Endothelial cell of umbilical vein (primary cell): ENCODE results near the gene SFPQ. TPM values are rescaled to one million over a fixed set of nuclear protein-coding genes. Genes with fewer than 3 reads are reported as not detected.

Experiments
- BruUV-seq: library from RNA; stranded (reverse); fragments of 400-500 nt; replicated peaks from 2 replicates; lab custom pipeline; 2021; lab: Mats Ljungman, UMichigan
- CTCF ChIA-PET: fragments of 300-600, 350-600 bp; sonication (Branson Sonifier 250); formaldehyde crosslinking; loops from one replicate; lab custom pipeline; 2021; ENCODE audit warnings: antibody characterized with exemption, inconsistent platforms; lab: Charles Lee
- POLR2A ChIA-PET: fragments of 300-600, 350-600 bp; sonication (Branson Sonifier 250); formaldehyde crosslinking; loops from one replicate; lab custom pipeline; 2021; ENCODE audit warnings: antibody characterized with exemption, inconsistent platforms; lab: Charles Lee
- DNase-seq: peaks from one replicate; pipeline ENCODE4 v3.0.0-alpha.2; 2011; ENCODE audit warnings: low read depth, low spot score
- FAIRE-seq: peaks from 2 replicates; lab custom pipeline; 2011; peaks lifted over from hg19 to GRCh38; lab: Jason Lieb, UNC
- H2AFZ ChIP-seq: 2 replicates; pipeline ENCODE4 v1.6.0; 2012; ENCODE audit warnings: low read depth, low read length, control low read depth, inconsistent platforms
- H3K27ac ChIP-seq: 2 replicates; pipeline ENCODE4 v1.5.1; 2011; ENCODE audit warnings: low read depth, mild to moderate bottlenecking, control low read depth, low read length, moderate library complexity; ENCODE audit not compliant: insufficient read depth
- H3K27me3 ChIP-seq, 2 experiments: 2 replicates each; pipeline versions ENCODE4 v1.6.0 to v1.6.1; 2011; ENCODE audit warnings: low read length in 2 of 2, mixed read lengths in 1 of 2; ENCODE audit not compliant: control insufficient read depth in 2 of 2, insufficient read depth in 2 of 2
- H3K36me3 ChIP-seq, 2 experiments: 2 replicates in 1 of 2; 3 replicates in 1 of 2; pipeline ENCODE4 v1.5.1; 2011; ENCODE audit warnings: low read length in 2 of 2, mild to moderate bottlenecking in 1 of 2, moderate library complexity in 1 of 2; ENCODE audit not compliant: control insufficient read depth in 2 of 2, insufficient read depth in 2 of 2; ENCODE audit errors: extremely low read depth in 1 of 2
- H3K4me1 ChIP-seq: 3 replicates; pipeline ENCODE4 v1.5.1; 2011; ENCODE audit warnings: mild to moderate bottlenecking, low read length; ENCODE audit not compliant: control insufficient read depth, insufficient read depth; ENCODE audit errors: extremely low read depth
- H3K4me2 ChIP-seq: 2 replicates; pipeline ENCODE4 v1.6.1; 2011; ENCODE audit warnings: low read length, control low read depth, mixed read lengths; ENCODE audit not compliant: insufficient read depth
- H3K4me3 ChIP-seq, 3 experiments: fragments of 200-600 bp in 1 of 3; sonication (generic), shearing (Covaris generic) in 1 of 3; replicated peaks in 1 of 3; 2 replicates each; pipeline ENCODE4 v1.5.1; 2011 to 2016; ENCODE audit warnings: control low read depth in 3 of 3, low read length in 3 of 3, mild to moderate bottlenecking in 2 of 3, inconsistent platforms in 1 of 3, low read depth in 1 of 3, moderate library complexity in 1 of 3; ENCODE audit not compliant: insufficient read depth in 1 of 3
- H3K79me2 ChIP-seq: 2 replicates; pipeline ENCODE4 v1.6.0; 2012; ENCODE audit warnings: low read length, inconsistent platforms; ENCODE audit not compliant: control insufficient read depth, insufficient read depth
- H3K9ac ChIP-seq: replicated peaks from 2 replicates; pipeline ENCODE3; 2011; ENCODE audit warnings: low read length, control low read depth; ENCODE audit not compliant: insufficient read depth; ENCODE audit errors: extremely low read depth
- H3K9me1 ChIP-seq: replicated peaks from 3 replicates; pipeline ENCODE4 v1.6.0; 2011; ENCODE audit warnings: mild to moderate bottlenecking, low read length; ENCODE audit not compliant: control insufficient read depth, insufficient read depth; ENCODE audit errors: extremely low read depth
- H3K9me3 ChIP-seq: replicated peaks from 2 replicates; pipeline ENCODE4 v1.5.1; 2012; ENCODE audit warnings: low read length, inconsistent platforms; ENCODE audit not compliant: control insufficient read depth, insufficient read depth
- H4K20me1 ChIP-seq: replicated peaks from 2 replicates; pipeline ENCODE3; 2011; ENCODE audit warnings: mild to moderate bottlenecking, low read length; ENCODE audit not compliant: control insufficient read depth, insufficient read depth; ENCODE audit errors: extremely low read depth
- CTCF ChIP-seq, 2 donors: IDR thresholded peaks; 1 replicate in 1 of 2; 2 replicates in 1 of 2; pipeline ENCODE4 v1.5.1; 2011; ENCODE audit warnings: low read length in 2 of 2, mild to moderate bottlenecking in 2 of 2, moderate library complexity in 2 of 2, control low read depth in 1 of 2, inconsistent platforms in 1 of 2, low read depth in 1 of 2; ENCODE audit not compliant: insufficient read depth in 1 of 2; ENCODE audit errors: extremely low read depth in 1 of 2
- EZH2 ChIP-seq: IDR thresholded peaks from 2 replicates; pipeline ENCODE4 v1.6.1; 2012; ENCODE audit warnings: borderline replicate concordance, low read depth, mild to moderate bottlenecking, moderate library complexity, low read length, inconsistent platforms; ENCODE audit not compliant: severe bottlenecking
- FOS ChIP-seq: IDR thresholded peaks from 2 replicates; pipeline ENCODE4 v1.6.1; 2011; ENCODE audit warnings: mild to moderate bottlenecking, low read length, moderate library complexity, borderline replicate concordance; ENCODE audit not compliant: insufficient read depth
- JUN ChIP-seq: IDR thresholded peaks from 2 replicates; pipeline ENCODE4 v1.6.1; 2011; ENCODE audit warnings: borderline replicate concordance, low read depth; ENCODE audit not compliant: insufficient read length, insufficient read depth
- MAX ChIP-seq: IDR thresholded peaks from 2 replicates; pipeline ENCODE4 v1.6.1; 2011; ENCODE audit not compliant: insufficient read depth, insufficient read length
- MYC ChIP-seq: IDR thresholded peaks from one replicate; pipeline ENCODE4 v1.6.1; 2011; ENCODE audit warnings: mild to moderate bottlenecking, low read depth, low read length
- POLR2A ChIP-seq: IDR thresholded peaks from 2 replicates; pipeline ENCODE4 v1.6.1; 2012; ENCODE audit warnings: low read depth, mild to moderate bottlenecking, control low read depth, low read length
- POLR2AphosphoS5 ChIP-seq: IDR thresholded peaks from 2 replicates; pipeline ENCODE4 v1.6.1; 2012; ENCODE audit warnings: low read depth, mild to moderate bottlenecking, control low read depth, low read length, moderate library complexity; ENCODE audit not compliant: insufficient read depth
- dilution Hi-C: fragments of 300-500 bp; cut with MboI; formaldehyde crosslinking; loops from one replicate; pipeline ENCODE4 v1.15.0; 2019; ENCODE audit warnings: low sequenced_read_pairs; ENCODE audit not compliant: extremely low pct_ligation_motif_present
- intact Hi-C: fragments of 100-400 bp; cut with micrococcal nuclease; formaldehyde crosslinking; loops from one replicate; pipeline ENCODE4 v1.10.0; 2022
- polyA plus RNA-seq, 4 experiments: library from polyadenylated mRNA; depleted of rRNA in 3 of 4; stranded (reverse) in 3 of 4; unstranded in 1 of 4; fragments of >200 nt; gene quantifications; 2 replicates each; pipeline versions ENCODE4 v1.2.1 to v1.2.3, GENCODE V29; 2011 to 2012; ENCODE audit warnings: missing spikeins in 1 of 4
- total RNA-seq: library from RNA; stranded (reverse); gene quantifications from 2 replicates; pipeline ENCODE4 v1.2.3, GENCODE V29; 2021

The SFPQ gene
- total and polyA plus RNA-seq, 2 donors (not counting 3 experiments of a cell fraction or from before 2014, with no cell fraction given), result 100 to 415 TPM

- TF ChIP-seq POLR2AphosphoS5, result peak; percentile 4
- TF ChIP-seq JUN, result no peak
- no peak for TF ChIP-seq MYC
- no peak for TF ChIP-seq EZH2
- Histone ChIP-seq H3K4me3 (no peak overlapping the region), H3K79me2 (peaks cover 97% of the 10 kb centered on the region), H3K4me1 (peaks cover 40% of the 10 kb centered on the region), H3K4me2 (no peak overlapping the region), H3K9ac (no peak overlapping the region), H3K9me1 (no peaks in the 10 kb centered on the region), H3K27me3 (no peaks in the 10 kb centered on the region), H2AFZ (no peak overlapping the region), H3K36me3 (peaks cover 63 to 90% of the 10 kb centered on the region in 2 experiments), H3K9me3 (no peaks in the 10 kb centered on the region), H4K20me1 (peaks cover 64% of the 10 kb centered on the region), H3K27ac (no peak overlapping the region)
- intact Hi-C loops (no loop called here), dilution Hi-C loops (no loop called here)
- DNase-seq, result no peak
- BruUV-seq, result no TSS peak
- POLR2A ChIA-PET, result no interaction called here
- no peak for FAIRE-seq
- CTCF ChIA-PET, result no interaction called here
Observed at GRCh38 chr1:35184495-35185199, 8.3 kb downstream of the SFPQ start.

DNA sequence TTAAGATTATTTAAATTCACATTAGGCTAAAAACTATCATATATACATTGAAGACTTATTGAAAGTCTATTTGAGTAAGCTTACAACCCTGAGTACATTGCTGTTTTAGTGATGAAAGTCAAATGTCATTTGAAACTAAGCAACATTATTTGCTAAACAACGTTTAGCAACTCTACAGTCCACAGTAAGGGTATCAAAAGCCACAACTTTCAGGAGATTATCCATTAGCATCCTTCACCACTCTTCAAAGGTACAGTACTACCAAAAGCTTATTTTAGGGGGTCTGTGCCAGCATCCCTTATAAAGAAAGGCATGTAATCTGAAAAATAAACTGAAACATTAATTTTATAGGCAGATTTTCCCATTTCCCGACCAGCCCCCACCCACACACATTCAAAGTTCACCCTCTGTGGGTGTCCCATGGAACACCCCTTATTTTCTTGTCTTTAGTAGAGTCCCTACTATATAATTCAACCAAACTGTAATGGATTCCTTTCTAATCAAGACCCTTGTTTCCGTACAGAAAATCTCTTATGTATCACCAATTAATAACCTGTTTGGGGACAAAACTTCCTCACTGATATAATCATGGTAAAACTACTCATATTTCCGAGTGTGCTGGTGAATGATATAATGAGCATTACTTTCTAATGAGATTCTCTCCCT, 11.0 kb downstream of the SFPQ start:
- ChIA-PET POLR2A (no interaction called here), CTCF (interaction anchor here (1.0 to 1.2 kb wide), 2 partner anchors 9 to 20 kb away, joined by 3 read pairs; no protein-coding TSS in a partner anchor)
- H3K27me3 ChIP-seq, result no peaks in the 10 kb centered on the region
- no peak overlapping the region for H3K4me2 ChIP-seq
- no peak overlapping the region for H3K9ac ChIP-seq
- H3K9me1 ChIP-seq, result no peaks in the 10 kb centered on the region
- H2AFZ ChIP-seq, result no peak overlapping the region
- no peak overlapping the region for H3K4me3 ChIP-seq
- dilution Hi-C loops, result no loop called here
- peaks cover 17% of the 10 kb centered on the region for H3K4me1 ChIP-seq
- H3K79me2 ChIP-seq, result peaks cover 81% of the 10 kb centered on the region
- H3K9me3 ChIP-seq, result no peaks in the 10 kb centered on the region
- TF ChIP-seq MAX (no peak), JUN (no peak), POLR2AphosphoS5 (no peak), FOS (no peak), CTCF (IDR thresholded peaks at IDR 0.05; ENCODE audit: extremely low read depth in 1 of 2, insufficient read depth in 1 of 2, low read depth in 1 of 2, low read length in 2 of 2) (no peak), MYC (no peak), POLR2A (no peak)
- DNase-seq, result no peak
- peaks cover 62 to 78% of the 10 kb centered on the region in 2 experiments for H3K36me3 ChIP-seq
- intact Hi-C loops, result loop anchor here (1.0 kb wide), 1 partner anchor 10 kb away; no protein-coding TSS in a partner anchor
- no peak for FAIRE-seq
- H4K20me1 ChIP-seq, result peaks cover 65% of the 10 kb centered on the region
- BruUV-seq, result no TSS peak
- H3K27ac ChIP-seq, result no peak overlapping the region
